Measurements from ENCODE around the gene TXNL4A. TPM values are rescaled to one million over a fixed set of nuclear protein-coding genes. Genes with fewer than 3 reads are reported as not detected.

TXNL4A gene
- polyA plus RNA-seq, 1 experiment: 131 TPM

GRCh38 chr18:79945118-79946042 is 43.0 kb downstream of the TXNL4A start:
- ChIA-PET CTCF (no interaction called here), POLR2A (no interaction called here)
- no peaks in the 10 kb centered on the region for H3K27me3 ChIP-seq (ENCODE audit: control insufficient read depth, insufficient read depth, low read length)
- H3K4me3 ChIP-seq (ENCODE audit: low read depth, low read length): no peak overlapping the region
- TF ChIP-seq CTCF (IDR thresholded peaks at IDR 0.05; ENCODE audit: low read depth, low read length): no peak
- DNase-seq (ENCODE audit: low read depth, low spot score): no peak
- H3K9me3 ChIP-seq (ENCODE audit: control insufficient read depth, insufficient read depth, low read length): no peaks in the 10 kb centered on the region; the same call in 1 of the 2 replicates
- H3K27ac ChIP-seq (ENCODE audit: low read depth, low read length): no peak overlapping the region

- H3K27ac ChIP-seq (ENCODE audit: low read depth, low read length): no peak overlapping the region
- no peaks in the 10 kb centered on the region for H3K27me3 ChIP-seq (ENCODE audit: control insufficient read depth, insufficient read depth, low read length)
- CTCF ChIA-PET: no interaction called here
- no peak overlapping the region for H3K4me3 ChIP-seq (ENCODE audit: low read depth, low read length)
- POLR2A ChIA-PET: no interaction called here
- H3K9me3 ChIP-seq (ENCODE audit: control insufficient read depth, insufficient read depth, low read length): no peaks in the 10 kb centered on the region; the same call in 1 of the 2 replicates
- no peak for DNase-seq (ENCODE audit: low read depth, low spot score)
- TF ChIP-seq CTCF (IDR thresholded peaks at IDR 0.05; ENCODE audit: low read depth, low read length): no peak
Observed at GRCh38 chr18:79944746-79945117, 43.6 kb downstream of the TXNL4A start.

GRCh38 chr18:79944126-79944731 is 44.1 kb downstream of the TXNL4A start:
- DNase-seq (ENCODE audit: low read depth, low spot score): no peak
- no peaks in the 10 kb centered on the region for H3K27me3 ChIP-seq (ENCODE audit: control insufficient read depth, insufficient read depth, low read length)
- ChIA-PET POLR2A (no interaction called here), CTCF (no interaction called here)
- H3K9me3 ChIP-seq (ENCODE audit: control insufficient read depth, insufficient read depth, low read length): no peaks in the 10 kb centered on the region; the same call in 1 of the 2 replicates
- no peak overlapping the region for H3K4me3 ChIP-seq (ENCODE audit: low read depth, low read length)
- H3K27ac ChIP-seq (ENCODE audit: low read depth, low read length): no peak overlapping the region
- TF ChIP-seq CTCF (IDR thresholded peaks at IDR 0.05; ENCODE audit: low read depth, low read length): no peak

- Histone ChIP-seq H3K9me3 (ENCODE audit: control insufficient read depth, insufficient read depth, low read length) (no peaks in the 10 kb centered on the region; the same call in 1 of the 2 replicates), H3K4me3 (ENCODE audit: low read depth, low read length) (no peak overlapping the region), H3K27me3 (ENCODE audit: control insufficient read depth, insufficient read depth, low read length) (no peaks in the 10 kb centered on the region), H3K27ac (ENCODE audit: low read depth, low read length) (no peak overlapping the region)
- no peak for DNase-seq (ENCODE audit: low read depth, low spot score)
- no peak for TF ChIP-seq CTCF (IDR thresholded peaks at IDR 0.05; ENCODE audit: low read depth, low read length)
- ChIA-PET CTCF (no interaction called here), POLR2A (no interaction called here)
Observed at GRCh38 chr18:79943608-79944125, 44.7 kb downstream of the TXNL4A start.
